ENCODE results near the gene DDR2. TPM values are rescaled to one million over a fixed set of nuclear protein-coding genes. Genes with fewer than 3 reads are reported as not detected.
"Not testable (repeated sequence)": the region's sequence is repeated elsewhere in the genome, so short reads cannot be mapped to it uniquely, and the experiment has no call there.

DDR2 gene
- total RNA-seq, 2 experiments from 2014 or later, result 0.22 to 0.42 TPM

DNA sequence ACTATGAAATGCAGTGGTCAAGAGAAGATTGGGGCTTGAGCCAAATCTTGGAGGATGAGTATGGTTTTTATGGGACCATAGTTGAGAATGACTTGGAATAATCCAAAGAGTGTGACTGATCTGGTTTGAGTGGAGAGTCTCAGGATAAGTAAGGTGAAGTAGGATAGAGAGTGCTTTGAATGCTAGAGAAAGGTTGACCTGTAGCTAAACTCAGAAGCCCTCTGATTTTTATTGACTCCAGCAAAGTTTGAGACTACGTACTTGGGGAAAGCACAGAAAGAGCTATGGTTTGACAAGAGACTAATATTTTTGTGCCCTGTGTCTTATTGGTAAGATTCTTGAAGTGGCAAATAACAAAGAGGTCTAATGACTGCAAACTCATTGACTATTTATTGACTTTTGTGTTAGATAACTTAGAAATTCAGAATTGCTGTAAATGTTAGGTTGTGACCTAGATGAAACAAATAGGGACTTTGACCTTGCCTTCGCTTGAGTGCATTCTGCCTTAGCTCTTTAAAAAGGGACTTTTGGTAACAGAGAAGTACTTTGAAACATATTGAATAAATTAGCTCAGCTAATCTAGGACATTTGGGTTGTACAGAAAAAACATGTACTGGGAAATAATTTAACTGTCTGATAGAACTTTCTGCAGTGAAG, 35.6 kb upstream of the DDR2 start:
- no peak overlapping the region for H3K27ac Mint-ChIP-seq
- peaks cover 76% of the 10 kb centered on the region for H3K36me3 Mint-ChIP-seq (ENCODE audit: low read depth)
- CTCF ChIA-PET, result no interaction called here
- TF ChIP-seq, protein P1, sequence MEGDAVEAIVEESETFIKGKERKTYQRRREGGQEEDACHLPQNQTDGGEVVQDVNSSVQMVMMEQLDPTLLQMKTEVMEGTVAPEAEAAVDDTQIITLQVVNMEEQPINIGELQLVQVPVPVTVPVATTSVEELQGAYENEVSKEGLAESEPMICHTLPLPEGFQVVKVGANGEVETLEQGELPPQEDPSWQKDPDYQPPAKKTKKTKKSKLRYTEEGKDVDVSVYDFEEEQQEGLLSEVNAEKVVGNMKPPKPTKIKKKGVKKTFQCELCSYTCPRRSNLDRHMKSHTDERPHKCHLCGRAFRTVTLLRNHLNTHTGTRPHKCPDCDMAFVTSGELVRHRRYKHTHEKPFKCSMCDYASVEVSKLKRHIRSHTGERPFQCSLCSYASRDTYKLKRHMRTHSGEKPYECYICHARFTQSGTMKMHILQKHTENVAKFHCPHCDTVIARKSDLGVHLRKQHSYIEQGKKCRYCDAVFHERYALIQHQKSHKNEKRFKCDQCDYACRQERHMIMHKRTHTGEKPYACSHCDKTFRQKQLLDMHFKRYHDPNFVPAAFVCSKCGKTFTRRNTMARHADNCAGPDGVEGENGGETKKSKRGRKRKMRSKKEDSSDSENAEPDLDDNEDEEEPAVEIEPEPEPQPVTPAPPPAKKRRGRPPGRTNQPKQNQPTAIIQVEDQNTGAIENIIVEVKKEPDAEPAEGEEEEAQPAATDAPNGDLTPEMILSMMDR (IDR thresholded peaks at IDR 0.05), result no peak
- no peak overlapping the region for H3K4me3 Mint-ChIP-seq
- H3K27me3 ChIP-seq (ENCODE audit: control insufficient read depth in 1 of 2, insufficient read depth in 2 of 2, low read length in 2 of 2), result no peaks in the 10 kb centered on the region
- no peaks in the 10 kb centered on the region for H3K4me1 Mint-ChIP-seq (ENCODE audit: low read depth)
- POLR2A ChIA-PET, result no interaction called here
- peaks cover 8% of the 10 kb centered on the region for H3K36me3 ChIP-seq (ENCODE audit: insufficient read depth, low read length)
- H3K4me3 ChIP-seq (ENCODE audit: low read length), result no peak overlapping the region
- no peak for ATAC-seq (ENCODE audit: poor library complexity)
- no peaks in the 10 kb centered on the region for H3K9me3 Mint-ChIP-seq
- no peaks in the 10 kb centered on the region for H3K27me3 Mint-ChIP-seq
- intact Hi-C loops (cut with DNase I, micrococcal nuclease), result no loop called here
- no peaks in the 10 kb centered on the region for H3K9me3 ChIP-seq (ENCODE audit: control insufficient read depth in 1 of 2, insufficient read depth in 1 of 2, low read length in 2 of 2)
- H3K4me1 ChIP-seq (ENCODE audit: insufficient read depth, low read length), result no peaks in the 10 kb centered on the region
- H3K27ac ChIP-seq (ENCODE audit: low read depth in 1 of 2, low read length in 2 of 2), result no peak overlapping the region
- no peak for DNase-seq

DNA sequence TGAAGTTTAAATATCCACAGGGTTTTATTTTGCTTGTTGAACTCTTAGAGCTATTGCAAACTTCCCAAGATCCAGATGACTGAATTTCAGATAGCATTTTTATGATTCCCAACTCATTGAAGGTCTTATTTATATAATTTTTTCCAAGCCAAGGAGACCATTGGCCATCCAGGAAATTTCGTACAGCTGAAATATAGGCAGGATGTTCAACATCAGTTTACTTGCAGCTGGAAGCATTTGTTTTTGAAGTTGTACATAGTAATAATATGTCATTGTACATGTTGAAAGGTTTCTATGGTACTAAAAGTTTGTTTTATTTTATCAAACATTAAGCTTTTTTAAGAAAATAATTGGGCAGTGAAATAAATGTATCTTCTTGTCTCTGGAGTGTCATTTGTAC, 32.8 kb upstream of the DDR2 start:
- Histone ChIP-seq H3K4me1 (ENCODE audit: insufficient read depth, low read length) (no peaks in the 10 kb centered on the region), H3K4me3 (ENCODE audit: low read length) (no peak overlapping the region), H3K27me3 (ENCODE audit: control insufficient read depth in 1 of 2, insufficient read depth in 2 of 2, low read length in 2 of 2) (no peaks in the 10 kb centered on the region), H3K36me3 (ENCODE audit: insufficient read depth, low read length) (no peaks in the 10 kb centered on the region), H3K9me3 (ENCODE audit: control insufficient read depth in 1 of 2, insufficient read depth in 1 of 2, low read length in 2 of 2) (no peaks in the 10 kb centered on the region), H3K27ac (ENCODE audit: low read depth in 1 of 2, low read length in 2 of 2) (no peak overlapping the region)
- ChIA-PET POLR2A (no interaction called here), CTCF (no interaction called here)
- DNase-seq (no peak), ATAC-seq (ENCODE audit: poor library complexity) (no peak)
- TF ChIP-seq, protein P1 (IDR thresholded peaks at IDR 0.05), result no peak
- H3K36me3 Mint-ChIP-seq (ENCODE audit: low read depth), result peaks cover 73% of the 10 kb centered on the region
- H3K4me1 Mint-ChIP-seq (ENCODE audit: low read depth), result no peaks in the 10 kb centered on the region
- no peaks in the 10 kb centered on the region for H3K9me3 Mint-ChIP-seq
- no peak overlapping the region for H3K4me3 Mint-ChIP-seq
- intact Hi-C loops (cut with DNase I, micrococcal nuclease), result no loop called here
- no peaks in the 10 kb centered on the region for H3K27me3 Mint-ChIP-seq
- H3K27ac Mint-ChIP-seq, result no peak overlapping the region

DNA sequence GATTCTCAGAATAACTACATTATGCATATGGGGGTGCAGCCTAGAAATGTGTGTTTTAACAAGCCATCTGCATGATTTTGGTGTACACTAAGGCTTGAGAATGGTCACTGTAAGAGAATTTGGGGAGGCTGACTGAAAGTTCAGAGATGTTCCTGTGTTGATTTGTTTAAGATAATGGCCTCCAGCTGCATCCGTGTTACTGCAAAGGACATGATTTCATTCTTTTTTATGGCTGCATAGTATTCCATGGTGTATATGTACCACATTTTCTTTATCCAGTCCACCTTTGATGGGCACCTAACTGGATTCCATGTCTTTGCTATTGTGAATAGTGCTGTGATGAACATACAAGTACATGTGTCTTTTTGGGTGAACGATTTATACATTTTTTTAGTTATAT, 29.1 kb upstream of the DDR2 start:
- not testable (repeated sequence) for ATAC-seq (ENCODE audit: poor library complexity)

More for the DNA sequence above, 29.1 kb upstream of the DDR2 start:
- H3K4me1 Mint-ChIP-seq (ENCODE audit: low read depth); H3K27ac Mint-ChIP-seq; H3K27ac ChIP-seq (ENCODE audit: low read depth in 1 of 2, low read length in 2 of 2); CTCF ChIA-PET; POLR2A ChIA-PET; H3K9me3 ChIP-seq (ENCODE audit: control insufficient read depth in 1 of 2, insufficient read depth in 1 of 2, low read length in 2 of 2); intact Hi-C loops (cut with DNase I, micrococcal nuclease); H3K4me1 ChIP-seq (ENCODE audit: insufficient read depth, low read length); H3K27me3 ChIP-seq (ENCODE audit: control insufficient read depth in 1 of 2, insufficient read depth in 2 of 2, low read length in 2 of 2); H3K4me3 ChIP-seq (ENCODE audit: low read length); H3K27me3 Mint-ChIP-seq; H3K9me3 Mint-ChIP-seq; H3K36me3 ChIP-seq (ENCODE audit: insufficient read depth, low read length); H3K4me3 Mint-ChIP-seq; DNase-seq: not testable (repeated sequence)
- H3K36me3 Mint-ChIP-seq (ENCODE audit: low read depth), result peaks cover 51% of the 10 kb centered on the region

All from CD4-positive, alpha-beta T cell (primary cell).